Measurements from ENCODE around the gene OSGIN1. TPM values are rescaled to one million over a fixed set of nuclear protein-coding genes. Genes with fewer than 3 reads are reported as not detected.
"Not testable (repeated sequence)": the region's sequence is repeated elsewhere in the genome, so short reads cannot be mapped to it uniquely, and the experiment has no call there.

Gene OSGIN1
- polyA plus RNA-seq, 4 donors, result 0.23 to 0.64 (median 0.45) TPM

DNA sequence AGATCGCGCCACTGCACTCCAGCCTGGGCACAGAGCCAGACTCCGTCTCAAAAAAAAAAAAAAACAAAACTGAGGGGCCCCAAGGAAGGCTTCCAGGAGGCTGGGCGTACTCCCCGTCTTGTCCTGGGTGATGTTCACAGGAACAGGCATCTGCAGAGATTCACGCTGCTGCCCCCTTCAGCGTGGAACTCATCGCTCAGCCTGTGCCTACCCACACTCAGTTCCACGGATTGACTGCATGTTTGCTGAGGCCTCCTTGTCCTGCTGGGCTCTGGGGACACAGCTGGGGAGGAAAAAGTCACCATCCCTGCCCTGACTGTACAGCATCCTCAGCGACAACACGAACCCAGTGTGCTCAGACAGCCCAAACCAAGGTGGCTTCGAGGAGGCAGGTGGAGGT, 12.9 kb upstream of the OSGIN1 start:
- DNase-seq (ENCODE audit: low read depth in 4 of 4, low spot score in 2 of 4), result no peak

DNA sequence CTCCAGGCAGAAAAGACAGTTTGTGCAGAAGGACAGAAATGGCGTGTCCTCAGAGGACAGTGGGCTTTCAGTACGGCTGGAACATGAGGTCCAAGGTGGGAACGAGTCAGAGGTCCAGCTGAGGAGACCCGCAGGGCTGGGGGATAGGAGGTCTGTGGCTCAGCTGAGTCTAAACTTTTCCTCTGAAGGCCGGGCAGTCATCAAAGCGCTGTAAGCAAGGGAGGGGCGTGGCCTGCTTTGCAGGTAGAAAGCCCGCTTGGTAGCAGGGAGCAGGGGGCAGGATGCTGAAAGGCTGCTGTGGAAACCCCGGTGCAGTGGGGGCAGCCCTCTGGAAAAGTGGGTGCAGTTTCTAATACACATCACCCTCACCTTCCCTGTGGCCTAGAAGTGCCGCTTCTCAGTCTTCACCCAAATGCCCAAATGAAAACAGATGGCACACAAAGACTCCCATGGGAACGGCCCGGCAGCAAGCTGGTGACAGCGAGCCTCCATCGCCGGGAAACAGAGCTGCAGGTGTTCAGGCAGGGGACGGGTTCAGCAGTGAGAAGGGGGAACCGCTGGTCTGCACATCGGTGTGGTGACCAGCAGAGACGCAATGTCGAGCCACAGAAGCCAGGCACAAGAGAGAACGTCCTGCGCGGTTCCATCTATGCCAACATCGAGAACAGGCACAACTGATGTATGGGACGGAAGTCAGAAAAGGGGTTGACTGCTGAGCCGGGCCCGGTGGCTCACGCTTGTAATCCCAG, 12.2 kb upstream of the OSGIN1 start:
- DNase-seq (ENCODE audit: low read depth in 4 of 4, low spot score in 2 of 4), result no peak

DNA sequence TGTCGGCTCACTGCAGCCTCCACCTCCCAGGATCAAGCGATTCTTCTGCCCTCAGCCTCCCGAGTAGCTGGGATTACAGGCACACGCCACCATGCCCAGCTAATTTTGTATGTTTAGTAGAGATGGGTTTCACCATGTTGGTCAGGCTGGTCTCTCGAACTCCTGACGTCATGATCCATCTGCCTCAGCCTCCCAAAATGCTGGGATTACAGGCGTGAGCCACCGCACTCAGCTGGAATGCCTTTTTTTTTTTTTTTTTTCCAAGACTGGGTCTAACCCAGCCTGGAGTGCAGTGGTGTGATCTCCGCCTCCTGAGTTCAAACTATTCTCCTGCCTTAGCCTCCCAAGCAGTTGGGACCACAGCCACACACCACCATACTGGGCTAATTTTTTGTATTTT, 11.5 kb upstream of the OSGIN1 start:
- not testable (repeated sequence) for DNase-seq (ENCODE audit: low read depth in 4 of 4, low spot score in 2 of 4)

DNA sequence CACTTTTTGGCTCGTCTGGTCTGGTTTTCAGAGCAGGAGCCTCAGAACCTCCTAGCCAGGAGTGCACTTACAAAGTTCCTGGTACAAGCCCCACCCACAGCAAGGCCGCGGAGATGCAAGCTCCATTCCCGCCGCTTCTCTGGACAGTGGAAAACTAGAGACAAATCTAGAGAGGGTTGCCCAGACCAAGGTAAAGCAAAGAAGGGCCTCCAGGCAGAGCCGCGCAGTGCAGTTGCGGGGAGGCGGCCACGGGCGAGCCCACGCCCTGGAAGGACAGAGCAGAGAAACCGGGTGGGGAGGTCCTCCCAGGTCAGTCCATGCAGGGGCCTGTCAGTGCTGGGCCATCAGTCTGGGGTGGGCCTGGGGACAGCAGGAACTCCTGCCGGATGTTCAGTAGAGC, 11.0 kb upstream of the OSGIN1 start:
- no peak for DNase-seq (ENCODE audit: low read depth in 4 of 4, low spot score in 2 of 4)

DNA sequence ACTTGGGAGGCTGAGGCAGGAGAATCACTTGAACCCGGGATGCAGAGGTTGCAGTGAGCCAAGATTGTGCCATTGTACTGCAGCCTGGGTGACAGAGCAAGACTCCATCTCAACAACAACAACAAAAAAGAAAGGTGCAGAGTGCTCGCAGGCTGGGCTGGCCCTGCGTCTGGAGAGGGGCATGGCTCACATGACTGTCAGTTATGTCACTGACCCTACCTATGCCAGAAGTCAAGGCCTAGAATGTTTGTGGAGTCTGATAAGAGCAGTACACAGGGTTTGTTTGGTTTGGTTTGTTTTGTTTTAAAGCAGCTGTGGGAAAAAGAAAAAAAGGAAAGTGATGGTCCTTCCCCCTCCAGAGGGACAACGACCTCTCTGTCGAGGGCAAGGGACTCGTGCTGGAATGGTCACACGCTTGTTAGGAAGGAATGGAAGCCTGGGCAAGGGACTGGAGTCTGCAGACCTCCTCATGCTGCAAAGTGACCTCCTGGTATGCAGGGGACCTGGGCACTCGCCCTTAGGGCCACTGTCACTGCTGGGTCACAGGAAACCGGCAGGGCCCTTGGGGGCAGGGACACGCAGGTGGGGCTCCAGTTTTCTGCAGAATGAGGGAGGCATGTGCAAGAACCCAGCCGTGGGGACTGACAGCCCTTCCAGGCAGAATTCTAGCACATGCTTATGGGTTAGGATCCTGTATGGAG, 10.1 kb upstream of the OSGIN1 start:
- no peak for DNase-seq (ENCODE audit: low read depth in 4 of 4, low spot score in 2 of 4)

DNA sequence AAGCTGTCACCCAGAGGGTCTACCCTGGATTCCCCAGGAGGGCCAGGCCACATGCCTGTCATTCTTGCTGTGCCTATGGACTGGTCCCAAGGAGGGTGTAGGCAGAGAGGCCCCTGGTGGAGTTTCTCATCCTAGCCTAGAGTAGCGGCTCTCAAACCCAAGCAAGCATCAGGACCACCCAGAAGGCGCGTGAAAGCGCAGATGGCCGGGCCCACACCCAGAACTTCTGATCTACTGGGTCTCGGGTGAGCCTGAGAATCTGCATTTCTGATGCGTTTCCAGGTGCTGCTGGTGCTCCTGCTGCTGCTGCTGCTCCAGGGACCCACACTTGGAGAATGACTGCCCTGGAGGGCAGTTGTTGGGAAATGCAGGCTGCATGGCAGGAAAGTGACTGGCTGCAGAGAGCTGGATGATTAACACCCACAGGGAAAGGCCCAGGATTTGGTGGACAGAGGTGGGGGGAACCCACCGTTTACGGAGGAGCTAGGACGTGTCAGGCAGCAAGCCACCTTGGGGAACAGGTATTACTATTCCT, 9.5 kb upstream of the OSGIN1 start:
- DNase-seq (ENCODE audit: low read depth in 4 of 4, low spot score in 2 of 4), result no peak

DNA sequence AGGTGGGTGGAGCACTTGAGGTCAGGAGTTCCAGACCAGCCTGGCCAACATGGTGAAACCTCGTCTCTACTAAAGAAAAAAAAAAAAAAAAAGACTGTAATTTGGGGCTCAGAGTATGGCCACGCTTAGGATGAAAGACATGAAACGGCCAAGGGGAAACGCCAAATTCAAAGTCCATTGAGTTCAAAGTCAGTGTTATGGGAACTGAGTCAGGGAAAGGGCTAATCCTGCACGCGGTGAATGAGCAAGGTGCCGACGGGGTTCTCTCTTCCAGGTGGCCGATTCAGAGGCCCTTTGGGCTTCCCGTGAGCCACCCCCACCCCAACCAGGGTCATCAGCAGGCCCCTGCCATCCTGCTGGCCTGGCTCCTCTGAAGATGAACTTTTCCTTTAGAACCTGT, 7.5 kb upstream of the OSGIN1 start:
- DNase-seq (ENCODE audit: low read depth in 4 of 4, low spot score in 2 of 4), result no peak

DNA sequence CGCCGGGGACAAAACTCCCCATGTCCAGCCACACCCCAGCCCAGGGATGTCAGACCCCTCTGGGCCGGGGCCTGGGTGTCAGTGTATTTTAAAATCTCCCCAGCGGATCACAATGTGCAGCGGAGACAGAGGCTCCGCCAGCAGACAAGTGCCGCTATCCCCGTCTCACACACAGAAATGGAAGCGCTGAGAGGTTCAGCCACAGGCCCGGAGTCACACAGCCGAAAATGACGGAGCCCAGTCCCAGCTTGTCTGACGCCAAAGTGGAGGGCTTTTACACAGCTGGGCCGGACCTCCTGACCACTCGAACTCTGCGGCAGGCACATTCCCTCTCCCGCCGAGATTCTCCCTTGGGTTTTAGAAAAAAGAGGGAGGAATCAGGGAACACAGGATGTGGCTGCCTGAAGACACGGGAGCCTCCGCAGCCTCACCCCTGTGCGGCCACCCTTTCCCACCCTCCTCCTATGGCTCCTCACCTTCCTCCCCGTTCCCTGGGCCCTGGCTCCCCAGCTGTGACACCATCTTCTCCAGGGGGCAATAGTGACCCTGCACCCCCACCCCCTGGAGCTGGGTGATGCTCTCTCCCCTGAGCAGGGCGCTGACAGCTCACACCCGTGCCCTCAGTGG, 6.8 kb upstream of the OSGIN1 start:
- no peak for DNase-seq (ENCODE audit: low read depth in 4 of 4, low spot score in 2 of 4)

DNA sequence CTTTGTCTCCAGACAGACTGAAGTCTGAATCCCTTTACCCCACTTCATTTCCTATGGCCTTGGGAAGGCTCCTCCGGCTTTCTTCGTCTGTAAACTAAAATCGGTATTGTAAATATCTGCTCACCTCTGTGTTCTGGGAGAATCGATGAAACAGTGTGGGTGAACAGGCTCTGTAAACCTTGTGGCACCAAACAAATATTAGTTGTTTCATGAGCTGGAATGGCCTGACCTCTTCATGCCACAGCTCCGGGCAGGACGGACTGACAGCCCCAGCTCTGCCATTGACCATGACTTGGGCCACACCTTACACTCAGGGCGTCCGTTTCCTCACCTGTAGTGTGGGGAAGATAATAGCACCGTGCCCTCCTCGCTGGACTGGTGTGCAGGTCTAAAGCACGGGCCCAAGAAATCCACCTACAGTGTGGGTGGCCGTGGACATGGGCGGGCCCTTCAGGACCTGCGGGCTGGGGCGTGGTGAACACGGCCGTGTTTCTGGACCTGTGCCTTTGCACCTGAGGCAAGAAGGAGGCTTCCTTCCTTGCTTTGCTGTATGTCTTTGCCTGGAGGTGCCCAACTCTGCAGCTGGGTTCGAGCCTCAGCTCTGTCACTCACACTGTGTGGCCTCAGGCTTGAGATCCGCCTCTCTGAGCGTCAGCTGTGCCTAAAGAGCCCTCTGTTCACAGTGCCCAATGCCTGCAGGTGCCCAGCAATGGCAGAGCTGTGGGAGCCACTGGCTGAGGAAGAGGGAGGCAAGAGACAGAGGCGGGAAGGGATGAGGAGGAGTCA, 6.1 kb upstream of the OSGIN1 start:
- DNase-seq (ENCODE audit: low read depth in 4 of 4, low spot score in 2 of 4), result no peak

DNA sequence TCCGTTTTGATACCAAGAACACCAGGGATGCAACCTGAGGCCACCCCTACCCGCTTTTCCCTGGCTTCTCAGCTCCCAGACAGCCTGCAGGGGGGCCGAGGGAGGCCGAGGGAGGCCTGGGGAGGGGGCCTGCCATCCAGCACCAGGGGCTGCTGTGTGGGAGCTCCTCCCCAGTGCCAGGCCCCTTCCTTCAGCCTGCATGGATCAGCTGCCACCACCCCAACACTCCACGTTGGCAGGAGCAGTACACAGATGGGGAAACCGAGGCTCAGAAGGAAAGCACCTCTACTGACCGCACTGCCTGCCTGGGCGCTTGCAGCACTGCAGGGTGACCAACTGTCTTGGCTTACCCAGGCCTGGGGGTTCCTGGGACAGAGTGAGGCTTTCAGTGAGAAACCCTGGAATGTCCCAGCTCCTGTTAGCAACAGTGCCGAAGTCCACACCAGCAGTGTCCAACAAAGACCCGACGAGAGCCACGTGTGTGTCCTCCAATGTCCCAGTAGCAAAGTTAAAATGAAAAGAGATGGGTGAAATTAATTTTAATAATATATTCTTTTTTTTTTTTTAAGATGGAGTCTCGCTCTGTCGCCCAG, 5.3 kb upstream of the OSGIN1 start:
- DNase-seq (ENCODE audit: low read depth in 4 of 4, low spot score in 2 of 4), result no peak

DNA sequence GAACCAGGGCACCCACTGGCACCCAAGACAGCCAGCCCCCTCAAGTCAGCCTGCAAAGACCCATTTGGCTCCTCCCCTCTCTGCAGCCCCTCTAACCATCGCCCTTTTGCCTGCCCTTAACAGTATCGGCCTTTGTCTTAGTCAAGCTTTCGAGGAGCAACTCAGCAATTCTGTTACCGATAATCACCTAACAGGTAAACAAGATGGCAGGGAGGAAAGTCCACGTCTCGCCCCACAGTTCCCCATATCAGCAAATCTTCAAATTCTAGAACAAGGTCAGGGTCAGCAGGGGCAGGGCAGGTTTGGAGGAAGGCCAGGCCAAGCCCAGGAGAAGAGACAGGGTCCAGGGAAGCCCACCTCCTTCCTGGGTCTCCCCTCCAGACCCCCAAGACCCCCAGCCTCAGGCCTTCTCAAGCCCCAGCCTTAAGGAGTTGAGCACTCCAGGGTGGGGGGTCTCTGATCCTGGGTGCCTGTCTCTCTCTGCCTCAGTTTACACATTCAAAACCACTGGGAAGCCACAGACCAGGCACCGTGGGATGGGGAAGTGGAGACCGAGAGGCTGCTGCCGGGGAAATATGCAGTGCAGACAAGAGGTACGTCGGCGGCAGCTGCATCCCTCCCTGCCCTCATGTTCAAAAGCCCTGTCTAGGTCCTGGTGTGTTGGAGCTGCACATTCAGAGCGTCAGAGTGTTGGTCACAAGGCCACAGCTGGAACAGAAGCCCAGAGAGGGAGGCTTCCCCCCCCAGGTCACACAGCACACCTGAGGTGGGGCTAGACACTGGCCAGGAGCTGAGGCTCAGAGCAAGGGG, 3.9 kb upstream of the OSGIN1 start:
- DNase-seq (ENCODE audit: low read depth in 4 of 4, low spot score in 2 of 4), result no peak

DNA sequence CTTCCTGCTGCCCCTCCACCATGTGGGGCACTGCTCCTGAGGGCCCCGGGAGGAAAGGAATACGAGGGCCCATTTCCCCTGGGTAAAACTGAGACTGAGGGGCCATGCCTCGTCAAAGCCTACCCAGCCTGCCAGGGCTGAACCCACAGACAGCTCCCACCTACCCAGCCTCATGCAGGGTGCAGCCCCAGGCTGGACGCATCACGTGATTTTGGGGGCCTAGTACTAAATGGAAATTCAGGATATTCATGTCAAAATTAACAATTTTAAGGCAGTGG, 3.4 kb upstream of the OSGIN1 start:
- DNase-seq (ENCODE audit: low read depth in 4 of 4, low spot score in 2 of 4), result no peak

DNA sequence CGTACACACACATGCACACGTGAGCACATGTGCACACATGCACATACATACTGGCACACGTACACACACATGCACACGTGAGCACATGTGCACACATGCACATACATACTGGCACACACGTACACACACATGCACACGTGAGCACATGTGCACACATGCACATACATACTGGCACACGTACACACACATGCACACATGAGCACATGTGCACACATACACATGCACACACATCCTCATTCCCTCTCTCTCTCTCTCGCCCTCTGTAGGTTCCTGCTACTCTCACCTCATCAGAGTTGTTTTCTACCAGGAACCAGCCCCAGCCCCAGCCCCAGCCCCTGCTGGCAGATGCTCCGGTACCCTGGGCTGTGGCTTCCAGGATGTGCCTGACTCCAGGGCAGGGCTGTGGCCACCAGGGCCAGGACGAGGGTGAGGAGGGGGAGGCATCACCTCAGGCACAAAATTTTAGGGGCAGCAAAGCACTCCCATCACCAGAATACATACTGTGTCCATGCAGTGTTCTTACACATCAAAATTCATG, 2.1 kb upstream of the OSGIN1 start:
- not testable (repeated sequence) for DNase-seq (ENCODE audit: low read depth in 4 of 4, low spot score in 2 of 4)

DNA sequence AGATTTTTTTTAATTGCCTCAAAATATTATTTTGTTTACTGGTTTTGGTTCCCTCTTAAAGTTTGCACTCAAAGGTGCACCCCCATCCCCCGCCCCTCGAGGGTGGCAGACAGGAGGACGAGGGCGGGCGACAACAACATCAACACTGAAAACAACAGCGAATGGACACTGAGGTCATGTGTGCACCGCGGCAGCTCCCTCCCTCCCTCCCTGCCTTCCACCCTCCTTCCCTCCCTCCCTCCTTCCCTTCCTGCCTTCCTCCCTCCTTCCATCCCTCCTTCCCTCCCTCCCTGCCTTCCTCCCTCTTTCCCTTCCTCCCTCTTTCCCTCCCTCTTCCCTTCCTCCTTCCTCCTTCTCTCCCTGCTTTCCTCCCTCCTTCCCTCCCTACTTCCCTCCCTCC, 1.5 kb upstream of the OSGIN1 start:
- DNase-seq (ENCODE audit: low read depth in 4 of 4, low spot score in 2 of 4), result no peak

DNA sequence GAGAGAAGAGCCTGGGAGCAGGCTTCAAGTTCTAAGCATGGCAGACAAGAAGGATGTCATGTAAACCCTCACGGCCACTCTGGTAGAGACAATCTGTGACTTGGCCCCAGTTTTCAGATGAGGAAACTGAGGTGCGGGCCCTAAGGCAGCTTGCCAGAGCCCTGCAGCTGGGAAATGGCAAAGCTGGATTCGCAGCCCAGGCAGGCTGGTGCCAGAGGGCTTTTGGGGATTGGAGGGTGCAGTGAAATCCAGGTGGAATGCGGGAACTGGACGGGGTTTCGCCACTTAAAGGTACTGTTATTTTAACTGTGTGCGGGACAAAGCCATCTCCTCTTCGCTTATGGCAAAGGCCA, 477 bp upstream of the OSGIN1 start:
- DNase-seq (ENCODE audit: low read depth in 4 of 4, low spot score in 2 of 4), result no peak

DNA sequence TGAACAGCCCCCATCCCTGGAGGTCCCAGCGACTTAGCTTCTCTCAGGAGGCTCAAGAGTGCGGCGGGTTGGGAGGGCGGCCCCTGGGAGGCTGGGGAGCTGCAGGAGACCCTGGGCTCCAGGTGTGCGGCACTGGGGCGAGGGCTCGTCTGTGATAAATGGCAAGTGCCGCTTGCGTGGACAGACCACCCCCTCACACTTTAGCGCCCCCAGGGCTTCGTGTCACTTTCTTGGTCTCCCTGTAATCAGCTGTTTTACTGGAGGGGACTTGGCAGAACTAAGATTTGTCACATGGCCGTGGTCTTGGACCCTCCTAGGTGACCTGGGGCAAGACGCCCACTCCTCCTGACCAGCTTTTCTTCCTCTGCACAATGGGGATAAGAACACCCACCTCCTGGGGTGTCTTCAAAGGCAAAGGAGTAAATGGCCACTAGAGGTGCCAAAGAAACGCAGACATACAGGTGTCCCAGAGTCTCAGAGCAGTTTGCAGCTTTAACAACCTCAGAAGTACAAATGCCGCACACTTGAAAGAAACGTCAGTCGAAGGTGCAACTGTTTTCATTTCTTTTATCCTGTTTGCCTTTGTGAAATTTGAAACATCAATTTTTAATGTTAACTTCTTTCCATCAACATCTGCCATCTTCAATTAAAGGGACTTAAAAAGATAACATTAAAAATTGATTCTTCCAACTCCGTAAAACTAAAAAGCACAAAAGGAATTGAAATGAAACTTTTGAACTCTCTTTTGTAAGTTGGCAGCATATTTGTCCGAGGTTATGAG, 946 bp downstream of the OSGIN1 start:
- no peak for DNase-seq (ENCODE audit: low read depth in 4 of 4, low spot score in 2 of 4)

DNA sequence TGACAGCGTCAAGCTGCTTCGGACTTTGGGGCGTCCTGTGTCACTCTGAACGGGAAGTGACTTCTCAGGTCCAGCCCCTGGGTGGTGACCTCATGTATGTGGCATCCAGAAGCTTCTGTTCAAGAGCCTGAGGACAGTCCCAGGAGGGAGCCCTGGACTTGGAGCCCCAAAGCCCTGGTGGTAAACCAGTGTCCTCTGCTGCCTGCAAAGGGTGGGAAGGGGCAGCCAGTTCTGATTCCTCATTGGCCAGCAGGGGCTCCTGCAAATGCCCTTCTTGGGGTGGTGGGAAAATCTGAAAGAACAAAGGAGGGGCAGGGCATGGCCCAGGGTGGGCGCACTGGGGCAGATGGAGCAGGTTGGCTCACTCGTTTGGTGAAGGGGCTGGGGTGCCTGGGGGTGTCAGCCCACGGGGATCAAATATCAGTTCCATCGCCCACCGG, 1.6 kb downstream of the OSGIN1 start:
- no peak for DNase-seq (ENCODE audit: low read depth in 4 of 4, low spot score in 2 of 4)

DNA sequence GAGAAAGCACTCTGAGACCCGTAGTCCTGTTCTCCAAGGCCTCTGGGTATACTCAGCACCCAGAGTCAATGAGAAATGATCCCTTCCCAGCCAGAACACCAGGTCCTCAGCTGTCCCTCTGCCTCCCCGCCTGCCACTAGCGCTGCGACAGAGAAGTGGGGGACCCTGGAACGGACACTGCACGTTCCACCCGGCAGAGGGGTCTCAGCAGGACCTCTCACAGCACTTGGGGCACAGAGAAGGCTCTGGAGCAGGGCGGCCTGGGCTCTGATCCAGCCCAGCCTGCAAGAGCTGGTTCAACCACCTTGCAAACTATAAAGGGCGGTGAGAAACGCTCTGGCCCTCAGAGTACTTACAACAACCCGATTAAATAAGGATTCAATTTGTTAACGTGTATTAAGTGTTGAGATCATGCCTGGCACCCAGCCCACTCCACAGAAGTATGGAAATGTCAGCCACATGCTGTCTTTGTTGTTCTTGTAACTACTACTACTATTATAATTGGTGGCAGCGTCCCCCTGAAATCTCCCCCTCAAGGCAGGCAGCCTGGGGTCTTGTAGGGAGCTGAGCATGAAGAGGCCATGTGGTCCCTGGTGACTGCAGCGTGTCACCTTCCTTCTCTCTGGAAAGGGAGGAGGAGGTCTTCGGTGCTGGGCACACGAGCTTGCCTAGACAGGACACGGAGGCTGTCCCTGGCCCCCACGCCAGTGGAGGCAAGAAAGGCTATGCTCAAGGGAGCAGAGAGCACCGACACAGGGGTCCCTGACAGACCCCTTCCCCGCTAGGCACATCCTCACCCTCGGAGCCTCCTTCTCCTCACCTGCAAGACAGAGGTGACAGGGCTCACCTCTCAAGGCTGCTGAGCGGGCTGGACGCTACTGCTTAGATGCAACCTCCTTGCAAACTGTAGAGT, 2.4 kb downstream of the OSGIN1 start:
- no peak for DNase-seq (ENCODE audit: low read depth in 4 of 4, low spot score in 2 of 4)
